Breast epithelium (tissue), 4 donors: ENCODE results near the gene C5AR2. TPM values are rescaled to one million over a fixed set of nuclear protein-coding genes. Genes with fewer than 3 reads are reported as not detected.
"Not testable (repeated sequence)": the region's sequence is repeated elsewhere in the genome, so short reads cannot be mapped to it uniquely, and the experiment has no call there.

Experiments
- DNase-seq, 2 donors: peaks; one replicate each; pipeline ENCODE4 v3.0.0-alpha.2; 2019; ENCODE audit warnings: low spot score in 2 of 2
- H3K27ac ChIP-seq, 2 donors: fragments of 200-600 bp; sonication (generic) in 1 of 2; one replicate each; pipeline ENCODE4 v1.5.1; 2016 to 2019; ENCODE audit warnings: mild to moderate bottlenecking in 1 of 2
- H3K27me3 ChIP-seq, 2 donors: fragments of 200-600 bp; sonication (generic) in 1 of 2; one replicate each; pipeline versions ENCODE4 v1.5.1 to v1.6.0; 2017 to 2019; ENCODE audit warnings: control low read depth in 1 of 2, mild to moderate bottlenecking in 1 of 2
- H3K36me3 ChIP-seq: fragments of 200-600 bp; one replicate; pipeline ENCODE4 v1.5.1; 2019
- H3K4me1 ChIP-seq, 2 donors: fragments of 200-600 bp; sonication (generic); one replicate each; pipeline ENCODE4 v1.5.1; 2016 to 2019; ENCODE audit warnings: control low read depth in 1 of 2
- H3K4me3 ChIP-seq, 3 donors: fragments of 200-600 bp; sonication (generic); 1 replicate in 2 of 3; 2 replicates in 1 of 3; pipeline ENCODE4 v1.5.1; 2016 to 2019; ENCODE audit warnings: mild to moderate bottlenecking in 3 of 3, moderate library complexity in 2 of 3
- H3K9me3 ChIP-seq, 2 donors: fragments of 200-600 bp; sonication (generic) in 1 of 2; one replicate each; pipeline ENCODE4 v1.5.1; 2016 to 2019; ENCODE audit warnings: control low read depth in 1 of 2
- CTCF ChIP-seq, 3 donors: fragments of 450-650 bp; IDR thresholded peaks; one replicate each; pipeline ENCODE4 v1.5.1; 2016 to 2017; ENCODE audit warnings: antibody characterized with exemption in 3 of 3, mild to moderate bottlenecking in 3 of 3, moderate library complexity in 3 of 3
- POLR2A ChIP-seq: fragments of 450-650 bp; IDR thresholded peaks from one replicate; pipeline ENCODE4 v1.6.1; 2016; ENCODE audit warnings: antibody characterized with exemption, mild to moderate bottlenecking, moderate library complexity
- POLR2AphosphoS5 ChIP-seq, 3 donors: sonication (generic); formaldehyde crosslinking; IDR thresholded peaks; one replicate each; pipeline ENCODE4 v1.6.1; 2017; ENCODE audit warnings: antibody characterized with exemption in 3 of 3
- intact Hi-C: fragments of 100-400 bp; cut with DNase I; formaldehyde crosslinking; loops from one replicate; pipeline ENCODE4 v1.15.1; 2023; ENCODE audit warnings: low total_unique reads
- total RNA-seq, 3 donors: library from RNA; depleted of rRNA; stranded (reverse); fragments of >200 nt; gene quantifications; one replicate each; pipeline ENCODE4 v1.1.0, GENCODE V29; 2016

Gene C5AR2
- total RNA-seq, 3 donors from 2014 or later = 2.9 to 8.8 (median 6.6) TPM

GRCh38 chr19:47356900-47357299, 24.9 kb downstream of the C5AR2 start:
- no peak overlapping the region for H3K4me3 ChIP-seq
- H3K9me3 ChIP-seq = no peaks in the 10 kb centered on the region
- no peak for TF ChIP-seq CTCF (IDR thresholded peaks at IDR 0.05)
- TF ChIP-seq POLR2AphosphoS5 (IDR thresholded peaks at IDR 0.05) = no peak
- no peak for TF ChIP-seq POLR2A
- no peak for DNase-seq
- H3K27ac ChIP-seq = no peak overlapping the region
- peaks cover 9% of the 10 kb centered on the region for H3K36me3 ChIP-seq
- intact Hi-C loops = no loop called here
- no peaks in the 10 kb centered on the region for H3K4me1 ChIP-seq
- no peaks in the 10 kb centered on the region for H3K27me3 ChIP-seq

- H3K27ac ChIP-seq = no peak overlapping the region
- no peak for TF ChIP-seq POLR2AphosphoS5 (IDR thresholded peaks at IDR 0.05)
- no peak for TF ChIP-seq CTCF (IDR thresholded peaks at IDR 0.05)
- no peak for TF ChIP-seq POLR2A
- intact Hi-C loops = no loop called here
- H3K36me3 ChIP-seq = peaks cover 9% of the 10 kb centered on the region
- no peaks in the 10 kb centered on the region for H3K4me1 ChIP-seq
- no peak for DNase-seq
- no peaks in the 10 kb centered on the region for H3K9me3 ChIP-seq
- H3K4me3 ChIP-seq = no peak overlapping the region
- H3K27me3 ChIP-seq = no peaks in the 10 kb centered on the region
These were observed 26.1 kb downstream of the C5AR2 start for GRCh38 chr19:47357788-47358680.

GRCh38 chr19:47358936-47359335, 27.0 kb downstream of the C5AR2 start:
- H3K27ac ChIP-seq = no peak overlapping the region
- TF ChIP-seq POLR2A = no peak
- TF ChIP-seq CTCF (IDR thresholded peaks at IDR 0.05) = no peak
- intact Hi-C loops = no loop called here
- H3K36me3 ChIP-seq = peaks cover 9% of the 10 kb centered on the region
- DNase-seq = no peak
- H3K27me3 ChIP-seq = no peaks in the 10 kb centered on the region
- no peaks in the 10 kb centered on the region for H3K4me1 ChIP-seq
- H3K4me3 ChIP-seq = no peak overlapping the region
- no peaks in the 10 kb centered on the region for H3K9me3 ChIP-seq

GRCh38 chr19:47362321-47362720, 30.3 kb downstream of the C5AR2 start:
- TF ChIP-seq POLR2A = no peak
- H3K4me1 ChIP-seq = no peaks in the 10 kb centered on the region
- no peak overlapping the region for H3K4me3 ChIP-seq
- no peaks in the 10 kb centered on the region for H3K27me3 ChIP-seq
- no peak overlapping the region for H3K27ac ChIP-seq
- no peak for DNase-seq
- intact Hi-C loops = no loop called here
- H3K36me3 ChIP-seq = peaks cover 5% of the 10 kb centered on the region
- H3K9me3 ChIP-seq = no peaks in the 10 kb centered on the region

GRCh38 chr19:47363758-47364531, 32.0 kb downstream of the C5AR2 start:
- no peak overlapping the region for H3K4me3 ChIP-seq
- H3K27ac ChIP-seq = no peak overlapping the region
- no peaks in the 10 kb centered on the region for H3K36me3 ChIP-seq
- DNase-seq = no peak
- no peak for TF ChIP-seq CTCF (IDR thresholded peaks at IDR 0.05)
- H3K27me3 ChIP-seq = no peaks in the 10 kb centered on the region
- intact Hi-C loops = no loop called here
- no peaks in the 10 kb centered on the region for H3K4me1 ChIP-seq
- H3K9me3 ChIP-seq = no peaks in the 10 kb centered on the region

GRCh38 chr19:47365455-47365854, 33.5 kb downstream of the C5AR2 start:
- H3K4me3 ChIP-seq, DNase-seq, H3K9me3 ChIP-seq, H3K4me1 ChIP-seq, H3K27ac ChIP-seq, H3K36me3 ChIP-seq, H3K27me3 ChIP-seq, intact Hi-C loops: not testable (repeated sequence)
